ENCODE data around the gene MYL6. TPM values are rescaled to one million over a fixed set of nuclear protein-coding genes. Genes with fewer than 3 reads are reported as not detected.

The MYL6 gene
- total RNA-seq, 1 experiment from 2014 or later: 789 TPM

DNA sequence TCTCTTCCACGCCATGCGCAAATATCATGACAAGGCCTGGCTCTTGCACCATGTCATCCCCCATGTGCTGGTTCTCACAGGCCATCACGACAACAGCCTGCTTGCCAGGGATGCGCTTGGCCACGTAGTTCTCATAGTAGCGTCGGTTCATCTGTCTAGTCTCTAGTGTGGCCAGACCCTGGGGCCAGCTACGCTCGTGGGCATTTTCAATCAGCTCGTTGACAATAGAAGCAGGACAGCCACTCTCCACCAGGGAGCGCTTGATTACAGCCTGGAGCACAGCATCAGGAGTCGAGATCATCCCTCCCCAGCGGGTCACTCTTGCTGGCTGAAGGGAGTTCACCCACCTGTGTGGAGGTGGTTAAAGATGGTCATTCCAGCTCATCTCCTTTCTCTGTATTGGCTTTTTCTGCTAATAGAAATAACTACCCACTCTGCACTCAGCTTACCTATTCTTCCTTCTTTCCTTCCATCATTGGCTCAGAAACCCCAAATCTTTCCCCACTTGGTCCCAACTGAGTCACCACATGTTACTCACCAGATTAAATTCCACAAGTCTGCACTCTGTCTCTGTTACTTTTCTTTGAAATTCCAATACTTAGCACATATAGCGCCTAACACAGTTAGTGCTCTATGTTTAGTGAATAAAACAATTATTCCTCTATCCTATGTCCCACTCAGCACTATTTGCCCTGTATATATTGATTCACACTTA is 48.5 kb downstream of the MYL6 start:
- BruUV-seq (replicated peaks): no TSS peak
- Histone ChIP-seq H3K4me3 (ENCODE audit: low read depth, low read length, poor library complexity, severe bottlenecking) (no peak overlapping the region), H3K9me3 (ENCODE audit: low read depth, low read length, poor library complexity, severe bottlenecking) (no peaks in the 10 kb centered on the region), H3K4me1 (ENCODE audit: insufficient read depth, low read length, poor library complexity, severe bottlenecking) (peaks cover 5% of the 10 kb centered on the region), H3K27ac (ENCODE audit: low read depth, low read length, poor library complexity, severe bottlenecking) (no peak overlapping the region), H3K27me3 (replicated peaks; ENCODE audit: insufficient read depth, low read depth, low read length, poor library complexity) (no peaks in the 10 kb centered on the region), H3K36me3 (ENCODE audit: insufficient read depth, low read length, poor library complexity, severe bottlenecking) (peaks cover 44% of the 10 kb centered on the region)
- ChIA-PET POLR2A (ENCODE audit: low non-redundant PET) (interaction anchor here (0.6 kb wide), 1 partner anchor 15 kb away, joined by 3 read pairs; the partner anchor contains the start of gene RNF41), CTCF (interaction anchor here (0.6 to 2.8 kb wide), 4 partner anchors 15 to 258 kb away, joined by 3 to 17 read pairs (median 8); partner anchors contain the start of genes RNF41 and SMARCC2)
- TF ChIP-seq EZH2 (IDR thresholded peaks at IDR 0.05; ENCODE audit: borderline replicate concordance, low read depth, low read length, poor library complexity, severe bottlenecking): no peak
- TF ChIP-seq, protein P1, sequence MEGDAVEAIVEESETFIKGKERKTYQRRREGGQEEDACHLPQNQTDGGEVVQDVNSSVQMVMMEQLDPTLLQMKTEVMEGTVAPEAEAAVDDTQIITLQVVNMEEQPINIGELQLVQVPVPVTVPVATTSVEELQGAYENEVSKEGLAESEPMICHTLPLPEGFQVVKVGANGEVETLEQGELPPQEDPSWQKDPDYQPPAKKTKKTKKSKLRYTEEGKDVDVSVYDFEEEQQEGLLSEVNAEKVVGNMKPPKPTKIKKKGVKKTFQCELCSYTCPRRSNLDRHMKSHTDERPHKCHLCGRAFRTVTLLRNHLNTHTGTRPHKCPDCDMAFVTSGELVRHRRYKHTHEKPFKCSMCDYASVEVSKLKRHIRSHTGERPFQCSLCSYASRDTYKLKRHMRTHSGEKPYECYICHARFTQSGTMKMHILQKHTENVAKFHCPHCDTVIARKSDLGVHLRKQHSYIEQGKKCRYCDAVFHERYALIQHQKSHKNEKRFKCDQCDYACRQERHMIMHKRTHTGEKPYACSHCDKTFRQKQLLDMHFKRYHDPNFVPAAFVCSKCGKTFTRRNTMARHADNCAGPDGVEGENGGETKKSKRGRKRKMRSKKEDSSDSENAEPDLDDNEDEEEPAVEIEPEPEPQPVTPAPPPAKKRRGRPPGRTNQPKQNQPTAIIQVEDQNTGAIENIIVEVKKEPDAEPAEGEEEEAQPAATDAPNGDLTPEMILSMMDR (conservative IDR thresholded peaks at IDR 0.05; ENCODE audit: low read depth, low read length): peak; percentile 72
- intact Hi-C loops (cut with micrococcal nuclease; ENCODE audit: unreplicated experiment): no loop called here
- DNase-seq (ENCODE audit: low spot score): peak; percentile 56

- ChIA-PET CTCF (interaction anchor here (2.8 kb wide), 1 partner anchor 14 kb away, joined by 17 read pairs; the partner anchor contains the start of gene RNF41), POLR2A (ENCODE audit: low non-redundant PET) (no interaction called here)
- no peak for TF ChIP-seq EZH2 (IDR thresholded peaks at IDR 0.05; ENCODE audit: borderline replicate concordance, low read depth, low read length, poor library complexity, severe bottlenecking)
- no peak overlapping the region for H3K4me3 ChIP-seq (ENCODE audit: low read depth, low read length, poor library complexity, severe bottlenecking)
- no peak for DNase-seq (ENCODE audit: low spot score)
- no TSS peak for BruUV-seq (replicated peaks)
- H3K4me1 ChIP-seq (ENCODE audit: insufficient read depth, low read length, poor library complexity, severe bottlenecking): no peaks in the 10 kb centered on the region
- H3K27me3 ChIP-seq (replicated peaks; ENCODE audit: insufficient read depth, low read depth, low read length, poor library complexity): no peaks in the 10 kb centered on the region
- peaks cover 56% of the 10 kb centered on the region for H3K36me3 ChIP-seq (ENCODE audit: insufficient read depth, low read length, poor library complexity, severe bottlenecking)
- no peaks in the 10 kb centered on the region for H3K9me3 ChIP-seq (ENCODE audit: low read depth, low read length, poor library complexity, severe bottlenecking)
- intact Hi-C loops (cut with micrococcal nuclease; ENCODE audit: unreplicated experiment): no loop called here
- no peak overlapping the region for H3K27ac ChIP-seq (ENCODE audit: low read depth, low read length, poor library complexity, severe bottlenecking)
Measured at GRCh38 chr12:56208006-56208405, 49.8 kb downstream of the MYL6 start.

Other genes with a start within 250 kb of the MYL6 start
- 23.8 and 24.6 TPM in 2 replicates for gene PYM1, start 230.5 kb upstream of the MYL6 start, total RNA-seq (2021)
- 10.1 and 13.7 TPM in 2 replicates for gene DGKA, start 227.2 kb upstream of the MYL6 start, total RNA-seq (2021)
- 1.2 and 2.0 TPM in 2 replicates for gene PMEL, start 192.3 kb upstream of the MYL6 start, total RNA-seq (2021)
- gene CDK2, start 191.5 kb upstream of the MYL6 start, total RNA-seq (2021): 103 and 113 TPM in 2 replicates
- gene RAB5B, start 184.3 kb upstream of the MYL6 start, total RNA-seq (2021): 73.9 and 78.1 TPM in 2 replicates
- gene SUOX, start 161.1 kb upstream of the MYL6 start, total RNA-seq (2021): 2.2 and 5.0 TPM in 2 replicates
- 8.8 and 9.5 TPM in 2 replicates for gene IKZF4, start 137.3 kb upstream of the MYL6 start, total RNA-seq (2021)
- gene RPS26, start 116.4 kb upstream of the MYL6 start, total RNA-seq (2021): 51.9 and 69.9 TPM in 2 replicates
- 0.70 and 2.0 TPM in 2 replicates for gene ERBB3, start 78.2 kb upstream of the MYL6 start, total RNA-seq (2021)
- 302 and 327 TPM in 2 replicates for gene PA2G4, start 53.8 kb upstream of the MYL6 start, total RNA-seq (2021)
- 3,332 and 3,475 TPM in 2 replicates for gene RPL41, start 41.7 kb upstream of the MYL6 start, total RNA-seq (2021)
- gene ZC3H10, start 40.1 kb upstream of the MYL6 start, total RNA-seq (2021): 11.8 and 14.4 TPM in 2 replicates
- gene ESYT1, start 30.1 kb upstream of the MYL6 start, total RNA-seq (2021): 90.0 and 107 TPM in 2 replicates
- 180 and 181 TPM in 2 replicates for gene MYL6B, start 5.8 kb upstream of the MYL6 start, total RNA-seq (2021)
- gene SMARCC2, start 31.1 kb downstream of the MYL6 start, total RNA-seq (2021): 133 and 140 TPM in 2 replicates
- gene RNF41, start 63.6 kb downstream of the MYL6 start, total RNA-seq (2021): 48.1 and 49.5 TPM in 2 replicates
- gene NABP2, start 66.0 kb downstream of the MYL6 start, total RNA-seq (2021): 67.5 and 73.2 TPM in 2 replicates
- 0.85 TPM in 1 of 2 replicates, not detected in the other for gene SLC39A5, start 71.7 kb downstream of the MYL6 start, total RNA-seq (2021)
- gene ANKRD52, start 100.0 kb downstream of the MYL6 start, total RNA-seq (2021): 74.6 and 74.7 TPM in 2 replicates
- gene COQ10A, start 108.6 kb downstream of the MYL6 start, total RNA-seq (2021): 13.6 and 17.0 TPM in 2 replicates
- 412 and 448 TPM in 2 replicates for gene CS, start 142.0 kb downstream of the MYL6 start, total RNA-seq (2021)
- 162 and 166 TPM in 2 replicates for gene CNPY2, start 157.6 kb downstream of the MYL6 start, total RNA-seq (2021)
- gene PAN2, start 175.6 kb downstream of the MYL6 start, total RNA-seq (2021): 46.3 and 64.9 TPM in 2 replicates
- gene IL23A, start 180.5 kb downstream of the MYL6 start, total RNA-seq (2021): not detected in 2 replicates
- gene STAT2, start 201.7 kb downstream of the MYL6 start, total RNA-seq (2021): 41.0 and 51.1 TPM in 2 replicates
- gene APOF, start 204.5 kb downstream of the MYL6 start, total RNA-seq (2021): not detected in 2 replicates